Measurements from ENCODE around the gene CACNA1C.

The CACNA1C gene

DNA sequence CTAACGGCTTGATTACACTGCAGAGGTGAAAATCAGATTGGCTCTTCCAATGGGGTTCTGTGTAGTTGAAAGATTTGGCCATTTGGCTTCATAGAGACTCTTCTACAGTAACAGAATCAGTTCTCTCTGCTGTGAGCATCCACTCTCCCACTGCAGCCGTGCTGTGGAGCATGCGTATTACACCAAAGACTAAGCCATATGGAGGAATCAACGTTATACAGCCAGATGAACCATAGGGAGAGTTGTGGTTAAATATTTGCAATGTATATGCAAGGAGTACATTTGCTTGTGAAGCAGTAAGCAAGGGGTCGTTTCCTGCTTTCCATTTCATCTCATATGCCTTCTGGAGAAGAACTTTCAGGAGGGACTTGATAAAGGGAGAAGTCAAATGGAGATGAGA, 410.9 kb downstream of the CACNA1C start:
- no peak for TF ChIP-seq CTCF (IDR thresholded peaks at IDR 0.05; ENCODE audit: low read depth, low read length)
- H3K4me3 ChIP-seq (replicated peaks in 1 of 2; ENCODE audit: low read depth in 2 of 2, low read length in 2 of 2), result no peak overlapping the region

DNA sequence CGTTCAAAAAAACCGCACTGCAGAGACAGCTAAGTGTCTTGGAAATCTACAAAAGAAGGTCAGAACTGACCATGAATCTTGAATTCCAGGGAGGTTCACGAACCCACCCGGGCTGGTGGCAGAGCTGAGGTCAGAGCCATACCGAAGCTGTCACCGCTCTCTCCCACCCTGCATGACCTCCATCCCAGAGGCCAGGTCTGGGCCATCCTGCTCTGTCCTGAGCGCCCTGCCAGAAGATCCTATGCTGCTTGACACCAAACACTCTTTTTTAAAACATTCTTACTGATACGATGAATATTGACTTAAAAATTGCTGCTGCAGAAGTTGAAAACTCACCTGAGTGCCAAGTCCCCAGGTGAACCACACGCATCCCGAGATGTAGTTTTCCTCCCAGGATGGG, 412.9 kb downstream of the CACNA1C start:
- no peak for DNase-seq (ENCODE audit: low read depth in 2 of 2)
- H3K4me3 ChIP-seq (replicated peaks in 1 of 2; ENCODE audit: low read depth in 2 of 2, low read length in 2 of 2), result no peak overlapping the region
- TF ChIP-seq CTCF (IDR thresholded peaks at IDR 0.05; ENCODE audit: low read depth, low read length), result no peak

More for the DNA sequence above, 410.9 kb downstream of the CACNA1C start:
- DNase-seq (ENCODE audit: low read depth in 2 of 2), result no peak

DNA sequence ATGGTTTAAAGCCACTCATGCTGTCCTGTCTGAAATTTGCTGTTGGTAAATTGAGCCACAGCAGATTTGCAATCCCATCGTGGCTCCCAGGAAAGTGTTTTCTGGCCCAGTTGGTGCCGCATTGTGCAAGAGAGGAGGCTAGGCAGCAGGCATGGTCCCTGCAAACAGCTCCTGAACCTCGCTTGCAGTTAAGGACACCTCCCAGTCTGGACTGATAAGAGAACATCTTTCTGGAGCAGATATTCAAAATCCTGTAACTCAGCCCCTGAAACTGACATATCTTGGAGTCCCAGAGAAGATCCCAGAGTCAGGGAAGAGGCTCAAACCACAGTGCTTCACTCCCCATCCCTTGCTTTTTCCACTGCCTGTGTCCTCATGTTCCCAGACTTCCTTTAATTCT, 413.4 kb downstream of the CACNA1C start:
- TF ChIP-seq CTCF (IDR thresholded peaks at IDR 0.05; ENCODE audit: low read depth, low read length), result no peak
- DNase-seq (ENCODE audit: low read depth in 2 of 2), result no peak
- no peak overlapping the region for H3K4me3 ChIP-seq (replicated peaks in 1 of 2; ENCODE audit: low read depth in 2 of 2, low read length in 2 of 2)

- no peak overlapping the region for H3K4me3 ChIP-seq (replicated peaks in 1 of 2; ENCODE audit: low read depth in 2 of 2, low read length in 2 of 2)
- DNase-seq (ENCODE audit: low read depth in 2 of 2), result no peak
- TF ChIP-seq CTCF (IDR thresholded peaks at IDR 0.05; ENCODE audit: low read depth, low read length), result no peak
Observed at GRCh38 chr12:2467447-2468195, 414.8 kb downstream of the CACNA1C start.

- no peak for TF ChIP-seq CTCF (IDR thresholded peaks at IDR 0.05; ENCODE audit: low read depth, low read length)
- no peak for DNase-seq (ENCODE audit: low read depth in 2 of 2)
- H3K4me3 ChIP-seq (replicated peaks in 1 of 2; ENCODE audit: low read depth in 2 of 2, low read length in 2 of 2), result no peak overlapping the region
Observed at GRCh38 chr12:2475984-2476383, 423.2 kb downstream of the CACNA1C start.

- no peak for TF ChIP-seq CTCF (IDR thresholded peaks at IDR 0.05; ENCODE audit: low read depth, low read length)
- DNase-seq (ENCODE audit: low read depth in 2 of 2), result no peak
- H3K4me3 ChIP-seq (replicated peaks in 1 of 2; ENCODE audit: low read depth in 2 of 2, low read length in 2 of 2), result no peak overlapping the region
Observed at GRCh38 chr12:2477009-2477766, 424.4 kb downstream of the CACNA1C start.
